Vagina (tissue), 2 donors: ENCODE results near the gene ZNF586.

Experiments
- CTCF ChIP-seq, 3 experiments: fragments of 450-650 bp in 2 of 3; fragments of 200-600 bp in 1 of 3; sonication (generic) in 1 of 3; IDR thresholded peaks; one replicate each; pipeline ENCODE4 v1.5.1; 2017 to 2019; ENCODE audit warnings: antibody characterized with exemption in 3 of 3, mild to moderate bottlenecking in 2 of 3, moderate library complexity in 2 of 3
- POLR2A ChIP-seq, 2 donors: fragments of 450-650 bp; IDR thresholded peaks; one replicate each; pipeline ENCODE4 v1.6.1; 2017; ENCODE audit warnings: antibody characterized with exemption in 2 of 2, mild to moderate bottlenecking in 2 of 2, moderate library complexity in 2 of 2
- POLR2AphosphoS5 ChIP-seq, 2 donors: sonication (generic); formaldehyde crosslinking; IDR thresholded peaks; one replicate each; pipeline ENCODE4 v1.9.0; 2017; ENCODE audit warnings: antibody characterized with exemption in 2 of 2, mild to moderate bottlenecking in 2 of 2, low read depth in 1 of 2; ENCODE audit not compliant: insufficient read depth in 1 of 2

GRCh38 chr19:57829316-57829715 is 59.8 kb downstream of the ZNF586 start:
- TF ChIP-seq CTCF (IDR thresholded peaks at IDR 0.05) (no peak), POLR2AphosphoS5 (IDR thresholded peaks at IDR 0.05; ENCODE audit: insufficient read depth in 1 of 2, low read depth in 1 of 2) (no peak), POLR2A (IDR thresholded peaks at IDR 0.05) (no peak)
